ENCODE results near the gene LASP1. TPM values are rescaled to one million over a fixed set of nuclear protein-coding genes. Genes with fewer than 3 reads are reported as not detected.

The LASP1 gene
- polyA plus RNA-seq, 1 of the 3 experiments (the other 2 are of a cell fraction), result 102 TPM

- no peaks in the 10 kb centered on the region for H3K9me2 ChIP-seq
- no peak overlapping the region for H3K9ac ChIP-seq
- TF ChIP-seq TAF1 (IDR thresholded peaks at IDR 0.05; ENCODE audit: borderline replicate concordance, low read depth, low read length) (no peak), USF2 (IDR thresholded peaks at IDR 0.05; ENCODE audit: borderline replicate concordance, low read depth, low read length) (no peak), GATA2 (CRISPR knock-in tag; IDR thresholded peaks at IDR 0.05) (no peak), NFIC (IDR thresholded peaks at IDR 0.05; ENCODE audit: borderline replicate concordance) (peak; percentile 59; the same call in 1 of the 2 replicates), JUND (IDR thresholded peaks at IDR 0.05) (no peak), SIN3A (IDR thresholded peaks at IDR 0.05; ENCODE audit: borderline replicate concordance, low read depth, low read length) (no peak), ELF1 (IDR thresholded peaks at IDR 0.05) (no peak), TEAD4 (IDR thresholded peaks at IDR 0.05; ENCODE audit: borderline replicate concordance, insufficient read depth) (no peak), EZH2phosphoT487 (IDR thresholded peaks at IDR 0.05; ENCODE audit: borderline replicate concordance, low read depth) (no peak), PBX3 (IDR thresholded peaks at IDR 0.05) (peak; percentile 32), YY1 (IDR thresholded peaks at IDR 0.05; ENCODE audit: low read depth) (no peak), TCF12 (IDR thresholded peaks at IDR 0.05) (peak; percentile 37; the same call in 1 of the 2 replicates), GABPA (IDR thresholded peaks at IDR 0.05; ENCODE audit: low read depth) (no peak), RCOR1 (IDR thresholded peaks at IDR 0.05; ENCODE audit: low read length) (no peak), POLR2AphosphoS5 (IDR thresholded peaks at IDR 0.05; ENCODE audit: low read depth, low read length) (peak; percentile 40; the same call in 1 of the 2 replicates), MXI1 (IDR thresholded peaks at IDR 0.05; ENCODE audit: low read depth, low read length) (no peak), IRF3 (IDR thresholded peaks at IDR 0.05; ENCODE audit: low read depth, low read length) (no peak), RFX5 (IDR thresholded peaks at IDR 0.05; ENCODE audit: low read length) (no peak), USF1 (IDR thresholded peaks at IDR 0.05; ENCODE audit: borderline replicate concordance, low read depth) (0 out of 2 replicates have a peak, but pooled peaks have one; percentile 26), CTCF (IDR thresholded peaks at IDR 0.05) (no peak)
- peak overlapping the region; percentile 49 to 67; a peak in 3 of 4 replicates for H3K27ac ChIP-seq (ENCODE audit: low read depth in 2 of 2, low read length in 1 of 2)
- 20% methylated on average over 1 of the region's 6 CpGs for WGBS (ENCODE audit: low lambda C conversion rate)
- ChIA-PET POLR2A (interaction anchor here (0.6 to 3.8 kb wide), 2 partner anchors 53 to 180 kb away, joined by 3 to 39 read pairs; partner anchors contain the start of gene LASP1), CTCF (interaction anchor here (1.0 to 4.1 kb wide), 9 partner anchors 10 to 242 kb away, joined by 3 to 22 read pairs (median 4); no protein-coding TSS in a partner anchor)
- peaks cover 9 to 17% of the 10 kb centered on the region in 2 experiments for H3K36me3 ChIP-seq (replicated peaks in 1 of 2; ENCODE audit: control insufficient read depth in 1 of 2, insufficient read depth in 2 of 2, low read length in 1 of 2)
- H3K9me3 ChIP-seq, result no peaks in the 10 kb centered on the region
- 0 out of 2 replicates have a peak overlapping the region, but pooled peaks have one; percentile 40 for H3K4me2 ChIP-seq
- H3K4me1 ChIP-seq (ENCODE audit: control insufficient read depth in 1 of 2, insufficient read depth in 2 of 2, low read depth in 1 of 2, low read length in 1 of 2), result peaks cover 9 to 27% of the 10 kb centered on the region in 2 experiments; a peak in 2 of 4 replicates
- peak; percentile 52 for DNase-seq
- no peak overlapping the region for H2AFZ ChIP-seq (ENCODE audit: low read depth)
- H4K20me1 ChIP-seq (ENCODE audit: insufficient read depth), result 0 out of 2 replicates have a peak, but pooled peaks cover 8% of the 10 kb centered on the region
- no peaks in the 10 kb centered on the region for H3K27me3 ChIP-seq (ENCODE audit: insufficient read depth)
- no peak overlapping the region for H3K4me3 ChIP-seq (ENCODE audit: low read depth in 2 of 2, low read length in 1 of 2)
- H3F3A ChIP-seq (replicated peaks; ENCODE audit: insufficient read depth), result peaks cover 52% of the 10 kb centered on the region
- 0 out of 2 replicates have a peak, but pooled peaks cover 1% of the 10 kb centered on the region for H3K79me2 ChIP-seq (ENCODE audit: insufficient read depth)
Measured at GRCh38 chr17:38922538-38923297, 52.9 kb downstream of the LASP1 start.

Data from SK-N-SH (cell line).